A549 (cell line): ENCODE results near the gene LEMD1. TPM values are rescaled to one million over a fixed set of nuclear protein-coding genes. Genes with fewer than 3 reads are reported as not detected.

Source experiments
- ATAC-seq, 2 experiments: fragments of 200-7000 bp in 1 of 2; fragments of >200 bp in 1 of 2; cut with Nextera tagmentation in 1 of 2; cut with Tn5 transposase in 1 of 2; 3 replicates each; pipeline versions ENCODE4 v1.8.0 to v1.9.1; 2018 to 2020; ENCODE audit warnings: mild to moderate bottlenecking in 1 of 2, moderate library complexity in 1 of 2
- CTCF ChIA-PET: fragments of 300-600 bp; sonication (Branson Sonifier 250); formaldehyde crosslinking; extraction: SDS; loops from one replicate; lab custom pipeline; 2021; ENCODE audit warnings: antibody characterized with exemption, inconsistent platforms; lab: Yijun Ruan, JAX
- POLR2A ChIA-PET: fragments of 350-600 bp; formaldehyde crosslinking; extraction: SDS; loops from one replicate; lab custom pipeline; 2021; ENCODE audit warnings: antibody characterized with exemption, inconsistent platforms; lab: Yijun Ruan, JAX
- DNase-seq, 2 experiments: peaks; one replicate each; pipeline versions ENCODE4 v3.0.0 to v3.0.0-alpha.2; 2011 to 2016; ENCODE audit warnings: low read depth in 1 of 2, low spot score in 1 of 2
- FAIRE-seq: peaks from 2 replicates; lab custom pipeline; 2011; peaks lifted over from hg19 to GRCh38; lab: Jason Lieb, UNC
- H3K27ac ChIP-seq, 2 experiments: fragments of >200 bp; sonication (Bioruptor Twin); formaldehyde crosslinking; 3 replicates each; pipeline ENCODE4 v1.5.1; 2016 to 2017
- H3K4me1 ChIP-seq: fragments of >200 bp; sonication (Bioruptor Twin); formaldehyde crosslinking; 3 replicates; pipeline ENCODE4 v1.6.1; 2016
- H3K4me2 ChIP-seq: fragments of >200 bp; sonication (Bioruptor Twin); formaldehyde crosslinking; 3 replicates; pipeline ENCODE4 v1.6.1; 2016
- H3K4me3 ChIP-seq: fragments of >200 bp; sonication (Bioruptor Twin); formaldehyde crosslinking; 3 replicates; pipeline ENCODE4 v1.5.1; 2016
- H3K9me3 ChIP-seq: fragments of >200 bp; sonication (Bioruptor Twin); formaldehyde crosslinking; 3 replicates; pipeline ENCODE4 v1.6.1; 2016
- CBX2 ChIP-seq: fragments of 200-600 bp; sonication (generic); IDR thresholded peaks from 2 replicates; pipeline ENCODE4 v1.6.1; 2016; ENCODE audit warnings: low read depth, mild to moderate bottlenecking, borderline replicate concordance
- CHD2 ChIP-seq: fragments of 150-350 bp; IDR thresholded peaks from 2 replicates; pipeline ENCODE4 v1.6.1; 2014; ENCODE audit warnings: low read length; ENCODE audit not compliant: partially characterized antibody
- FOXS1 ChIP-seq: fragments of 250-450 bp; sonication (Bioruptor Pico); IDR thresholded peaks from 2 replicates; pipeline ENCODE4 v1.5.0; 2020; ENCODE audit warnings: mild to moderate bottlenecking, moderate library complexity
- HES2 ChIP-seq: fragments of >200 bp; sonication (Bioruptor Twin); formaldehyde crosslinking; IDR thresholded peaks from 2 replicates; pipeline ENCODE4 v1.6.1; 2016
- JUN ChIP-seq, 2 experiments: fragments of >200 bp; sonication (Bioruptor Twin); formaldehyde crosslinking; IDR thresholded peaks; 2 replicates in 1 of 2; 3 replicates in 1 of 2; pipeline ENCODE4 v1.6.1; 2016 to 2017
- JUNB ChIP-seq: fragments of >200 bp; sonication (Bioruptor Twin); formaldehyde crosslinking; IDR thresholded peaks from 2 replicates; pipeline ENCODE4 v1.6.1; 2016
- KDM1A ChIP-seq: fragments of 200-600 bp; sonication (generic); IDR thresholded peaks from 2 replicates; pipeline ENCODE4 v1.6.1; 2016; ENCODE audit warnings: low read depth, mild to moderate bottlenecking
- MAFK ChIP-seq: fragments of 450-650 bp; IDR thresholded peaks from 2 replicates; pipeline ENCODE4 v1.6.1; 2014; ENCODE audit not compliant: partially characterized antibody
- MAZ ChIP-seq: fragments of 150-350 bp; IDR thresholded peaks from 2 replicates; pipeline ENCODE4 v1.6.1; 2014; ENCODE audit warnings: antibody characterized with exemption, low read depth, low read length, borderline replicate concordance
- MYC ChIP-seq: IDR thresholded peaks from 2 replicates; pipeline ENCODE4 v1.6.1; 2012; ENCODE audit warnings: mild to moderate bottlenecking, inconsistent platforms, low read length, improper control_type of control experiment, borderline replicate concordance
- NPAS2 ChIP-seq: fragments of 250-450 bp; sonication (Bioruptor Pico); IDR thresholded peaks from 2 replicates; pipeline ENCODE4 v1.8.0; 2022; ENCODE audit warnings: mild to moderate bottlenecking, moderate library complexity, borderline replicate concordance
- NR3C1 ChIP-seq: fragments of >200 bp; sonication (Bioruptor Twin); formaldehyde crosslinking; IDR thresholded peaks from 3 replicates; pipeline ENCODE4 v1.6.1; 2017
- PBX3 ChIP-seq: IDR thresholded peaks from 2 replicates; pipeline ENCODE4 v1.6.1; 2012
- PHF8 ChIP-seq: fragments of 200-600 bp; sonication (generic); IDR thresholded peaks from 2 replicates; pipeline ENCODE4 v1.6.1; 2016; ENCODE audit warnings: low read depth, mild to moderate bottlenecking, antibody characterized with exemption, moderate library complexity, borderline replicate concordance
- POLR2AphosphoS2 ChIP-seq: conservative IDR thresholded peaks from 2 replicates; pipeline ENCODE4 v1.6.1; 2012; ENCODE audit warnings: low read length, improper control_type of control experiment, inconsistent platforms
- RAD21 ChIP-seq, 2 experiments: fragments of >200 bp in 1 of 2; sonication (Bioruptor Twin) in 1 of 2; formaldehyde crosslinking in 1 of 2; IDR thresholded peaks in 1 of 2; conservative IDR thresholded peaks in 1 of 2; 2 replicates in 1 of 2; 3 replicates in 1 of 2; pipeline ENCODE4 v1.6.1; 2012 to 2018; ENCODE audit warnings: inconsistent platforms in 1 of 2
- RCOR1 ChIP-seq: fragments of 150-350 bp; IDR thresholded peaks from 2 replicates; pipeline ENCODE4 v1.6.1; 2014; ENCODE audit warnings: antibody characterized with exemption, low read length, low read depth
- RNF2 ChIP-seq: fragments of 200-600 bp; sonication (generic); IDR thresholded peaks from 2 replicates; pipeline ENCODE4 v1.6.1; 2016; ENCODE audit warnings: low read depth, mild to moderate bottlenecking, antibody characterized with exemption, moderate library complexity, borderline replicate concordance
- TFCP2L1 ChIP-seq: fragments of 250-450 bp; sonication (Bioruptor Pico); IDR thresholded peaks from 2 replicates; pipeline ENCODE4 v1.5.0; 2021; ENCODE audit warnings: mild to moderate bottlenecking
- TP53 ChIP-seq: fragments of 250-450 bp; sonication (Bioruptor Pico); IDR thresholded peaks from 2 replicates; pipeline ENCODE4 v1.5.0; 2021; ENCODE audit warnings: mild to moderate bottlenecking, moderate library complexity
- USF2 ChIP-seq: fragments of 450-650 bp; IDR thresholded peaks from 2 replicates; pipeline ENCODE4 v1.6.1; 2014; ENCODE audit warnings: antibody characterized with exemption
- ZNF302 ChIP-seq: fragments of 250-450 bp; sonication (Bioruptor Pico); IDR thresholded peaks from 2 replicates; pipeline ENCODE4 v1.9.0; 2021; ENCODE audit warnings: inconsistent platforms, mild to moderate bottlenecking, moderate library complexity
- WGBS: methylation state at CpG from one replicate; pipeline ENCODE4 v1.1.6; 2017; ENCODE audit errors: missing lambda C conversion rate; 5-methylcytosine and 5-hydroxymethylcytosine counted together
- polyA plus RNA-seq, 4 experiments: library from polyadenylated mRNA; depleted of rRNA in 3 of 4; stranded (reverse); fragments of >200 nt; fragmentation: RNase III in 1 of 4; extraction: RNeasy Plus Mini Kit Qiagen cat#74134 plus additional on column Dnase treatment in 1 of 4; gene quantifications; 2 replicates in 3 of 4; 3 replicates in 1 of 4; pipeline ENCODE4 v1.2.3, GENCODE V29; 2011 to 2017
- TF ChIP-seq, protein P1 (sequence below): fragments of 250-450 bp; sonication (Bioruptor Pico); IDR thresholded peaks from 2 replicates; pipeline ENCODE4 v1.5.0; 2020; ENCODE audit warnings: low read depth, mild to moderate bottlenecking, moderate library complexity

Gene LEMD1
- polyA plus RNA-seq, 2 of the 4 experiments (the other 2 are of a cell fraction) = 0.14 to 0.18 TPM

- ATAC-seq = no peak
- WGBS = 73% methylated on average over 12 of the region's 12 CpGs
- POLR2A ChIA-PET = no interaction called here
- CTCF ChIA-PET = interaction anchor here (1.2 to 11.2 kb wide), 8 partner anchors 12 to 99 kb away, joined by 3 to 93 read pairs (median 4); no protein-coding TSS in a partner anchor
- Histone ChIP-seq H3K4me2 (peak overlapping the region; percentile 33; the same call in 1 of the 3 replicates), H3K4me3 (no peak overlapping the region), H3K9me3 (no peaks in the 10 kb centered on the region), H3K4me1 (peaks cover 16% of the 10 kb centered on the region), H3K27ac (no peak overlapping the region)
- DNase-seq = no peak
- TF ChIP-seq NR3C1 (no peak), FOXS1 (no peak), CHD2 (no peak), TFCP2L1 (CRISPR knock-in tag) (no peak), TP53 (no peak), JUN (IDR thresholded peaks at IDR 0.05) (no peak), ZNF302 (no peak), RAD21 (conservative IDR thresholded peaks at IDR 0.05 in 1 of 2, IDR thresholded peaks at IDR 0.05 in 1 of 2) (no peak), PBX3 (no peak), RNF2 (no peak), MYC (no peak), RCOR1 (no peak), NPAS2 (CRISPR knock-in tag) (no peak), HES2 (no peak), MAFK (no peak), JUNB (no peak), PHF8 (no peak)
- TF ChIP-seq, protein P1, sequence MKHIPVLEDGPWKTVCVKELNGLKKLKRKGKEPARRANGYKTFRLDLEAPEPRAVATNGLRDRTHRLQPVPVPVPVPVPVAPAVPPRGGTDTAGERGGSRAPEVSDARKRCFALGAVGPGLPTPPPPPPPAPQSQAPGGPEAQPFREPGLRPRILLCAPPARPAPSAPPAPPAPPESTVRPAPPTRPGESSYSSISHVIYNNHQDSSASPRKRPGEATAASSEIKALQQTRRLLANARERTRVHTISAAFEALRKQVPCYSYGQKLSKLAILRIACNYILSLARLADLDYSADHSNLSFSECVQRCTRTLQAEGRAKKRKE (CRISPR knock-in tag) = no peak
- no peak for FAIRE-seq
Observed at GRCh38 chr1:205442051-205442725, 20.3 kb upstream of the LEMD1 start.

DNA sequence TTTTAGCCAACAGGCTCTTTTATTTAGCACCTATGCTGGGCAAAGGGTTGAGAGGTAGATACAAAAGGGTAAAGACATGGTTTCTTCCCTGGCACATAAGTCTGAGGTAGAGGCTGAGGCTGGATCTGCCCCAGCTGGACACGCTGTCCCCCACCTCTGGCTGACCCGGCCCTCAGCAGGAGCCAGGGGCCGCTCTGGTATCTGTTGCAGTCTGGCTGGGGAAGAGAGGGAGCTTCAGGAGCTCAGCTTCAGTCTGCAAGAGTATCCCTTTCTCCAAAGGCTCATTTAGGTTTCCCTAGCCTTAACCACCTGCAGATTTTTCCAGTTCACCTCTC, 19.8 kb upstream of the LEMD1 start:
- 90% methylated on average over 3 of the region's 3 CpGs for WGBS
- FAIRE-seq (no peak), ATAC-seq (no peak), DNase-seq (no peak)
- no peaks in the 10 kb centered on the region for H3K9me3 ChIP-seq
- H3K4me1 ChIP-seq = peaks cover 16% of the 10 kb centered on the region
- no peak overlapping the region for H3K4me3 ChIP-seq
- TF ChIP-seq CBX2 = no peak
- no peak for TF ChIP-seq POLR2AphosphoS2
- no peak for TF ChIP-seq USF2
- TF ChIP-seq PHF8 = no peak
- TF ChIP-seq KDM1A = no peak
- TF ChIP-seq MAZ = no peak
- no peak overlapping the region for H3K27ac ChIP-seq
- CTCF ChIA-PET = interaction anchor here (0.7 to 12.8 kb wide), 15 partner anchors 11 to 106 kb away, joined by 3 to 146 read pairs (median 3); partner anchors contain the start of gene BLACAT1
- no peak overlapping the region for H3K4me2 ChIP-seq
- POLR2A ChIA-PET = no interaction called here
